GM12864 (cell line): ENCODE data around the gene CCNF.

ENCODE experiments used
- DNase-seq: peaks from one replicate; pipeline ENCODE4 v3.0.0-alpha.2; 2011; ENCODE audit warnings: low read depth
- H3K4me3 ChIP-seq: 2 replicates; pipeline ENCODE4 v1.5.1; 2011; ENCODE audit warnings: mild to moderate bottlenecking, low read depth, low read length, control low read depth
- CTCF ChIP-seq: IDR thresholded peaks from 2 replicates; pipeline ENCODE4 v1.5.1; 2011; ENCODE audit warnings: low read depth, mild to moderate bottlenecking, moderate library complexity, low read length, control low read depth, inconsistent platforms; ENCODE audit errors: missing control alignments

CCNF gene

GRCh38 chr16:2458887-2459646, 29.8 kb downstream of the CCNF start:
- H3K4me3 ChIP-seq, result peak overlapping the region; percentile 59
- no peak for TF ChIP-seq CTCF

GRCh38 chr16:2459647-2460390, 30.6 kb downstream of the CCNF start, which contains the start of gene TEDC2:
Gene TEDC2, plus strand, starts transcription at chr16:2460109. Its CDS starts 36 bp downstream, at chr16:2460145.
- peak; percentile 74 for DNase-seq
- peak; percentile 4 for TF ChIP-seq CTCF
- peak within 1 kb of the TSS; percentile 59 for H3K4me3 ChIP-seq

More at GRCh38 chr16:2458887-2459646, 29.8 kb downstream of the CCNF start:
- no peak for DNase-seq

GRCh38 chr16:2460391-2460713, 31.1 kb downstream of the CCNF start:
- peak overlapping the region; percentile 59 for H3K4me3 ChIP-seq
- DNase-seq, result no peak
- no peak for TF ChIP-seq CTCF

GRCh38 chr16:2460916-2461315, 31.7 kb downstream of the CCNF start:
- no peak for DNase-seq
- no peak for TF ChIP-seq CTCF
- H3K4me3 ChIP-seq, result peak overlapping the region; percentile 59

- H3K4me3 ChIP-seq, result no peak overlapping the region
- DNase-seq, result no peak
- no peak for TF ChIP-seq CTCF
Observed at GRCh38 chr16:2462031-2462866, 33.0 kb downstream of the CCNF start.

- no peak for DNase-seq
- no peak for TF ChIP-seq CTCF
- H3K4me3 ChIP-seq, result no peak overlapping the region
Observed at GRCh38 chr16:2464333-2464732, 35.1 kb downstream of the CCNF start.
